ENCODE data around the gene TPM4. TPM values are rescaled to one million over a fixed set of nuclear protein-coding genes. Genes with fewer than 3 reads are reported as not detected.
A peak's percentile ranks its signal among the peaks of the same experiment; 100 is the strongest.
"Not testable (repeated sequence)": the region's sequence is repeated elsewhere in the genome, so short reads cannot be mapped to it uniquely, and the experiment has no call there.

Gene TPM4
- total RNA-seq, 1 donor from 2014 or later: 283 TPM

DNA sequence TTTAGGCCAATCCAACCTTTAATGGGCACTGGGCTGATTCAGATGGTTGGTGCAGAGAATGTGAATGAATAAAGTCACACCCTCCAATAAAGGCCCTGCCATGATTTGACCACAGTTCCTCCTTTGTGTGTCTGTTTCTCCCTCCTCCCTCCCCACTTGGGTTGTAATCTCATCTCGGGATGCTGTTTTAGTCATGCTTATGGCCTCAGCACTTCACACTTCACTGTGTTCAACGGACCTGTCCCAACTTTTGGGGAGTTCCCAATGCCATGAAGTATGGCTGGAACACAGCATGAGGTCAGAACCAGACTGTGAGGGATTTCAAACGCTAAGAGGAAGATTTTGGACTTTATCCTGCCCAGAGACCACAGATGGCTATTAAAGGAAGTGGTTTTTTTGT is 29.8 kb downstream of the TPM4 start:
- H3K27me3 Mint-ChIP-seq: no peaks in the 10 kb centered on the region

GRCh38 chr19:16111160-16111908 is 35.0 kb downstream of the TPM4 start, which contains the start of gene RAB8A:
Gene RAB8A, plus strand, starts transcription at chr19:16111889. Its CDS starts 13 bp downstream, at chr19:16111902.
- Mint-ChIP-seq H3K4me3 (peak within 1 kb of the TSS; percentile 95), H3K36me3 (ENCODE audit: low read depth) (peaks cover 21% of the 10 kb centered on the region), H3K27me3 (no peaks in the 10 kb centered on the region), H3K9me3 (no peaks in the 10 kb centered on the region), H3K4me1 (peaks cover 26% of the 10 kb centered on the region), H3K27ac (peak within 1 kb of the TSS; percentile 95)
- peak; percentile 100 for DNase-seq
- intact Hi-C loops (cut with micrococcal nuclease): loop anchor here (1.0 to 2.0 kb wide), 5 partner anchors 8 to 986 kb away; partner anchors contain the start of gene FAM32A

More for the DNA sequence above, 29.8 kb downstream of the TPM4 start:
- H3K4me3 Mint-ChIP-seq: no peak overlapping the region
- peaks cover 22% of the 10 kb centered on the region for H3K36me3 Mint-ChIP-seq (ENCODE audit: low read depth)
- H3K4me1 Mint-ChIP-seq: peaks cover 5% of the 10 kb centered on the region
- intact Hi-C loops (cut with micrococcal nuclease): no loop called here
- H3K27ac Mint-ChIP-seq: peak overlapping the region; percentile 46
- DNase-seq: peak; percentile 63
- no peaks in the 10 kb centered on the region for H3K9me3 Mint-ChIP-seq

DNA sequence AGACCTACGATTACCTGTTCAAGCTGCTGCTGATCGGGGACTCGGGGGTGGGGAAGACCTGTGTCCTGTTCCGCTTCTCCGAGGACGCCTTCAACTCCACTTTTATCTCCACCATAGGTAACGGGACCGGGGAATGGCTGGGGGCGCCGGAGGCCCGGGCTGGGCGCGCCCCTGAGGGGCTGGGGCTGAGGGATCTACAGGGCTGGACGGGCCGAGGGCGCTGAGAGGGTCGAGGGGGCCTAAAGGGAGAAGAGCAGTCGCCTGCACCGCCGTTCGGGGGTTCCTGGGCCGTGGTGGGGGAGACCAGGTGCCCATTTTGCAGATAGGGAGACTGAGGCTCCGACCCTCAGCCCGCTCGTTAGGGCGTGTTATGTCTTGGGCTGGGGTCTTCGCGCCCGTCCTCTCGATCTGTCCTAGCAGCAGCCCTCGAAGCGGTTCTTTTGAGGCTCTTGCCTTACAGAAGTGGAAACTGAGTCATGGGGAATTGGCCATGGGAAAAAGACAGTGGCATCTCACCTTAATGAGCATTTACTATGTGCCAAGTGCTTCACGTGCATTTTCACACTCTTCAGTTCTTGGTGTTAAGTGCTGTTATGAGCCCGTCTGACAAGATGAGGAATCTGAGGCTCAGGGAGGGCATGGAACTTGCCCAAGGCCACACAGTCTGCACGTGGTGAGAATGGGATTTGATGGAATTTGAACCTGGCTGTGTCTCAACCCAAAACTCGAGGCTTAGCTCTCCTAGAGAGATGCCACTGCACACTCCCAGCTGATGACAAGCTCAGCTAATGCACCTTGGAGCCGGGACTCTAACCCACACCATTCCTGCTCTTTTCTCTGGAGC is 35.8 kb downstream of the TPM4 start:
- no peaks in the 10 kb centered on the region for H3K9me3 Mint-ChIP-seq
- peaks cover 24% of the 10 kb centered on the region for H3K36me3 Mint-ChIP-seq (ENCODE audit: low read depth)
- H3K4me3 Mint-ChIP-seq: peak overlapping the region; percentile 95
- no peak for DNase-seq
- intact Hi-C loops (cut with micrococcal nuclease): loop anchor here (1.0 to 2.0 kb wide), 5 partner anchors 7 to 987 kb away; partner anchors contain the start of gene FAM32A
- H3K4me1 Mint-ChIP-seq: peaks cover 30% of the 10 kb centered on the region
- H3K27me3 Mint-ChIP-seq: no peaks in the 10 kb centered on the region
- H3K27ac Mint-ChIP-seq: peak overlapping the region; percentile 95

DNA sequence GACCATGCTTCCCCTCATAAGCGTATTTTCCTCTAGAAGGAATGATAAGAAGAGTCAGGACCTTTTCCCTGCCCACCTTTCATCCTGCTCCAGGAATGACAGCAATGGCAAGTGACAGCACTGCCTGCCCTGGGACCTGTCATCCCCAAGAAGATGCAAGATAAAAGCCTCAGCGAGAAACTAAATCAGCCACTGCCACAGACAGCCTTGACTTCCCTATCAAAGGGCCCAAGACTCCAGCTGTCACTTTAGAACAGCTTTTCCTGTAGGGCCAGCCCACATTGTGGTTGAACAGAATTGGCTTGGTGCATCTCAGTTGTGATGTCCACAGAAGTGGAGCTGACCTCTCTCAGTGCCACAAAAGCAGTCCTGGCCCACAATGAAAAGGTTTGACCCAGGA is 36.5 kb downstream of the TPM4 start:
- peak overlapping the region; percentile 95 for H3K27ac Mint-ChIP-seq
- peak; percentile 63 for DNase-seq
- intact Hi-C loops (cut with micrococcal nuclease): no loop called here
- no peaks in the 10 kb centered on the region for H3K27me3 Mint-ChIP-seq
- H3K4me1 Mint-ChIP-seq: peaks cover 34% of the 10 kb centered on the region
- H3K9me3 Mint-ChIP-seq: no peaks in the 10 kb centered on the region
- H3K36me3 Mint-ChIP-seq (ENCODE audit: low read depth): peaks cover 30% of the 10 kb centered on the region
- H3K4me3 Mint-ChIP-seq: peak overlapping the region; percentile 95

GRCh38 chr19:16113727-16114126 is 37.4 kb downstream of the TPM4 start:
- Mint-ChIP-seq H3K27ac (peak overlapping the region; percentile 68), H3K36me3 (ENCODE audit: low read depth) (peaks cover 38% of the 10 kb centered on the region), H3K27me3 (no peaks in the 10 kb centered on the region), H3K4me1 (peaks cover 43% of the 10 kb centered on the region), H3K4me3 (peak overlapping the region; percentile 71), H3K9me3 (no peaks in the 10 kb centered on the region)
- DNase-seq: no peak
- intact Hi-C loops (cut with micrococcal nuclease): no loop called here

DNA sequence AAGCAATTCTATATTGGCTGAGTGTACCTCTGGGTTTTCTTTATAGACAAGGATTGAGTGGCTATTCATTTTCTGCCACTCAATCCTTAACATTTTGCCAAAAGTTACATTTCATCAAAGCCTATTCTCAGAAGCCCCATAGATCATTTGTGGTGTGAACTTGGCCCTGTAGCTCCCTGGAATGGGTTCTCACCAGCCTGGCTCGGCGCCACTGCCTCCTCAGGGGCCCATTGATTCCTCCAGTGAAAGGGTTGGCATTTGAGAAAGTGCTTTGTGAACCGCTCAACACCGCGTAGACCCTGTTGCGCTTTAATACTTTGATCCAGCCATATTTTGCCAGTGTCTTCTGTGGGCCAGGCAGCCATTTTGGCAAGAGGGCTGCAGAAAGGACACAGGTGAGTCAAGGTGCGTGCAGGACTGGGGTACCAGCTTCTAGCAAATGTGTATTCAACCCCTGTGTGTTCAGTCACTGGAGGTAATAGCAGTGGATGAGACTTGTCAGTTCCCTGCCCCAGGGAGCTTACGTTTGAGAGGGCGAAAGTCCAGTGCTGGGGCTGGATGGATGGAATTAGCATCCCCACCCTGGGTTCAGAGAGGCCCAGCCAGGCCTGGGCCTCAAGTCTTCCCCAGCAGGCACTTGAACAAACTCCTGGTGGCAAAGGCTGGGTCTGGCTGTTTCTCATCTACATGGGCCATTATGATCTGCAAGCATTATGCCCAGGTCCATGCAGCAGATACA is 39.2 kb downstream of the TPM4 start:
- Mint-ChIP-seq H3K9me3 (no peaks in the 10 kb centered on the region), H3K36me3 (ENCODE audit: low read depth) (peaks cover 54% of the 10 kb centered on the region), H3K4me3 (peak overlapping the region; percentile 1), H3K27me3 (no peaks in the 10 kb centered on the region), H3K27ac (peak overlapping the region; percentile 66), H3K4me1 (peaks cover 55% of the 10 kb centered on the region)
- DNase-seq: no peak
- intact Hi-C loops (cut with micrococcal nuclease): no loop called here

- H3K4me1 Mint-ChIP-seq: peaks cover 54% of the 10 kb centered on the region
- H3K36me3 Mint-ChIP-seq (ENCODE audit: low read depth): peaks cover 57% of the 10 kb centered on the region
- H3K27me3 Mint-ChIP-seq: no peaks in the 10 kb centered on the region
- H3K4me3 Mint-ChIP-seq: peak overlapping the region; percentile 1
- no peak for DNase-seq
- intact Hi-C loops (cut with micrococcal nuclease): no loop called here
- no peaks in the 10 kb centered on the region for H3K9me3 Mint-ChIP-seq
- H3K27ac Mint-ChIP-seq: peak overlapping the region; percentile 66
Measured at GRCh38 chr19:16116067-16116466, 39.8 kb downstream of the TPM4 start.

DNA sequence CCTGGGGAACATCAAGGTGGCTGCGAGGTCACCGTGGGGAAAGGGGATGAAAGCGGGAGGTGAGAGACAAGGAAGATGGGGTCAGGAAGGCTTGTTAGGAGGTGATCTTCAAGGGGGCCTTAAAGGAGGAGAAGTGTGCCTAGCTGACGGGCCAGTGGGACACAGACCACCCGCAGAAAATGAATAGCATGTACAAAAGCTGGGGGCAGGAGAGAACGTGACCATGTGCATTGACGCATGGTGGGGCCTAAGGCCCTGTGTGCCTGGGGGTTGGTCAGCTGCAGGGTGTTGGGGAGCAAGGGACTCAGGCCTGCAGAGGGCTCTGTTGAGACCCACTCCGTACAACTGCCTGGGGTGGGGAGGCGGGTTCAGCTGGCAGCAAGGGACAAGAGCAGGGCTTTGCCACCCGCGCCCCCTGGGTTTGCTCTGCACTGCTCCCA is 41.3 kb downstream of the TPM4 start:
- H3K9me3 Mint-ChIP-seq: no peaks in the 10 kb centered on the region
- intact Hi-C loops (cut with micrococcal nuclease): loop anchor here (2.0 kb wide), 1 partner anchor 25 kb away; the partner anchor contains the start of gene HSH2D
- H3K4me1 Mint-ChIP-seq: peaks cover 49% of the 10 kb centered on the region
- H3K27ac Mint-ChIP-seq: peak overlapping the region; percentile 94
- H3K4me3 Mint-ChIP-seq: peak overlapping the region; percentile 73
- H3K27me3 Mint-ChIP-seq: no peaks in the 10 kb centered on the region
- no peak for DNase-seq
- H3K36me3 Mint-ChIP-seq (ENCODE audit: low read depth): peaks cover 61% of the 10 kb centered on the region

DNA sequence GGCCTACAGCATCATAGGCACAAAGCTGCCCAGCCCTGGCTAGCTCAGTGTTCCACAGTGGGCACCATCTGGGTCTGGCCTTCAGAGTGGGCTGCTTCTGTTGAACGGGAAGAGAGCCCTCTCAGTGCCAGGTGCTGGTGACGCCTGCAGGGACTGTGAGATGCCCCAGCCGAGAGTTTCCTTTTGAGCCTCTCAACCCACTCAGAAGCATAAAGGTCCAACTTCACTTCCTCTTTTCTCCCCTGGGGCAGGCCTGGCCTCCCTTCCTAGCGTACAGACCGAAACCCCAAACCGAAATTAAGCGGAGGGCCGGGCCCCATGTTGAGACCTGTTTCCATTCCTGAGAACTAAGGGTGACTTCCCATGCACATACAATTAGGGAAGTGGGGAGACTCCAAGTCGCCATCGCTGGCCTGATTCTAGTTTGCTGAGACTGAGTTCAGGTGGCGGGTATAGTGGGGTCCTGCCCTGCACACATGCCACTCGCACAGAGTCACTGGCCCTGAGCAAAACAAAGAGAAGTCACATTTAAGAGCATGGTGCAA is 42.3 kb downstream of the TPM4 start:
- intact Hi-C loops (cut with micrococcal nuclease): loop anchor here (1.0 to 2.0 kb wide), 5 partner anchors 7 to 67 kb away; partner anchors contain the start of genes FAM32A, HSH2D and RAB8A
- peaks cover 46% of the 10 kb centered on the region for H3K4me1 Mint-ChIP-seq

GRCh38 chr19:16119075-16119857 is 43.0 kb downstream of the TPM4 start:
- H3K4me1 Mint-ChIP-seq: peaks cover 41% of the 10 kb centered on the region
- not testable (repeated sequence) for H3K9me3 Mint-ChIP-seq, H3K27me3 Mint-ChIP-seq
- H3K4me3 Mint-ChIP-seq: peak overlapping the region; percentile 73
- H3K36me3 Mint-ChIP-seq (ENCODE audit: low read depth): peaks cover 65% of the 10 kb centered on the region
- H3K27ac Mint-ChIP-seq: peak overlapping the region; percentile 94
- DNase-seq: peak; percentile 88
- intact Hi-C loops (cut with micrococcal nuclease): loop anchor here (1.0 to 2.0 kb wide), 5 partner anchors 8 to 66 kb away; partner anchors contain the start of genes FAM32A, HSH2D and RAB8A

More for the DNA sequence above, 42.3 kb downstream of the TPM4 start:
- Mint-ChIP-seq H3K36me3 (ENCODE audit: low read depth) (peaks cover 64% of the 10 kb centered on the region), H3K9me3 (no peaks in the 10 kb centered on the region), H3K27me3 (no peaks in the 10 kb centered on the region), H3K4me3 (peak overlapping the region; percentile 73), H3K27ac (peak overlapping the region; percentile 94)
- DNase-seq: peak; percentile 82

DNA sequence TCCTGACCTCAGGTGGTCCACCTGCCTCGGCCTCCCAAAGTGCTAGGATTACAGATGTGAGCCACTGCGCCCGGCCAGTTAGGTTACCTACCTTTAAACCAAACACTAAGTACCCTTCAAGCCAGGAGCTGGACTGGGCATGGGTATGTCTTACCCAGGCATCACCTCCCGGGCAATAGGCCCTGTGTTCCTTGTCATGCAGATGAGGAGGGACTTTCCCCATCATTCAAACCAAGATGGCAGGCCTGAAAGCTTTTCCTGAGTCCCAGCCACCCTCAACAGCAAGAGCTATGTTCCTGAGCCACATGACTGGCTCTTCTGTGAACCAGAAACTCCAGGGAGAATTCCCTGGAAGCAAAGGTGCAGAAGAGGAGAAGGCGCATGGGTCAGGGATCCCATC is 44.8 kb downstream of the TPM4 start:
- no peak overlapping the region for H3K27ac Mint-ChIP-seq
- H3K4me3 Mint-ChIP-seq: no peak overlapping the region
- peaks cover 33% of the 10 kb centered on the region for H3K4me1 Mint-ChIP-seq
- intact Hi-C loops (cut with micrococcal nuclease): no loop called here
- H3K27me3 Mint-ChIP-seq: no peaks in the 10 kb centered on the region
- H3K36me3 Mint-ChIP-seq (ENCODE audit: low read depth): peaks cover 70% of the 10 kb centered on the region
- no peaks in the 10 kb centered on the region for H3K9me3 Mint-ChIP-seq
- no peak for DNase-seq

DNA sequence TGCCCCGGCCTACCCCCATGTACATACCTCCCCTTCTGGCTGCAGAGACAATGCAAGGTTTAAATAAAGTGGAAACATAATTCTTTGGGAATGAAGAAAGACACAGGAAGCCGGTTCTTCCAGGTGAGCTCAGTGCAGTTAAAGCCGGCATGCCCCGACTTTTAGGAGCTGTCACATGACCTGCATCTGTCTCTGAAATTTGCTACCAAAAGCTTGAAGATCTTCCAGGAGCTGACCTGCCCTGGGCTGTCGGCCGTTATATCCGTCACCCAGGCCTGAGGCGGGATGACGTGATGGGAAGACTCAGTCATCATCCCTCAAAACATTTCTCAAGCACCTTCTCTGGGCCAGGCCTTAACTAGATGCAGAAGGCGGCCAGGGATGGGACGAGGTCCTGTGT is 45.7 kb downstream of the TPM4 start:
- Mint-ChIP-seq H3K4me3 (no peak overlapping the region), H3K9me3 (no peaks in the 10 kb centered on the region), H3K27me3 (no peaks in the 10 kb centered on the region), H3K36me3 (ENCODE audit: low read depth) (peaks cover 73% of the 10 kb centered on the region), H3K4me1 (peaks cover 29% of the 10 kb centered on the region), H3K27ac (peak overlapping the region; percentile 45)
- DNase-seq: no peak
- intact Hi-C loops (cut with micrococcal nuclease): no loop called here

Data from activated CD4-positive, alpha-beta T cell treated with anti-CD3 and anti-CD28 coated beads, Interleukin-2, amount 10 ng/mL, durations not matched to agents 24 days and 14 days (primary cell).